Activated naive CD4-positive, alpha-beta T cell treated with anti-CD3 and anti-CD28 coated beads, Interleukin-2, amount 50 U/mL, for 24 hours (primary cell): ENCODE results near the gene LRIG2.
"Not testable (repeated sequence)": the region's sequence is repeated elsewhere in the genome, so short reads cannot be mapped to it uniquely, and the experiment has no call there.

Experiments
- H3K27ac Mint-ChIP-seq: one replicate; pipeline ENCODE4 v1.8.0; 2021; ENCODE audit warnings: mild to moderate bottlenecking, mixed read lengths
- H3K27me3 Mint-ChIP-seq: one replicate; pipeline ENCODE4 v1.8.0; 2021; ENCODE audit warnings: mixed read lengths
- H3K36me3 Mint-ChIP-seq: one replicate; pipeline ENCODE4 v1.8.0; 2021; ENCODE audit warnings: mixed read lengths
- H3K4me1 Mint-ChIP-seq: one replicate; pipeline ENCODE4 v1.8.0; 2021; ENCODE audit warnings: mixed read lengths
- H3K4me3 Mint-ChIP-seq: one replicate; pipeline ENCODE4 v1.8.0; 2021; ENCODE audit warnings: mild to moderate bottlenecking, mixed read lengths
- H3K9me3 Mint-ChIP-seq: one replicate; pipeline ENCODE4 v1.8.0; 2021; ENCODE audit warnings: mixed read lengths

The LRIG2 gene

DNA sequence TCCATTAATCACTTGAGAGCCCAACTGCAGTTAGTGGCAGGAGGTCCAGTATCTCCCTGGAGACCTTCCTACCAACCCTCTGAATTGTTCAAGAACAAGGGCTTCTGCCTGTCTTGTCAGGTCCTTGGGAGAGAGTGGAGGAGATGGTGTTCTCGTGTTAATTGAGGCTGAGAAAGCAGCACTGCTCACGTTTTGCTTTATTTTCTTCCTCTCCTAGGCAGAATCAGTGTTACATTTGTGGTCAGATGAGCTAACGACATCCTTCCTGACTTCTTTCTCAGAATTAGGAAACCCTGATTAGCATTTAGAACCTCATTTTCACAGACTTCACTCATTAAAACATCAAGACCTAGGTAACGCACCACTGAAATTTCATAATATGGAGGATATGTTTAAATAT lies 26.4 kb upstream of the LRIG2 start:
- peak overlapping the region; percentile 47 for H3K4me3 Mint-ChIP-seq
- peak overlapping the region; percentile 11 for H3K27ac Mint-ChIP-seq

DNA sequence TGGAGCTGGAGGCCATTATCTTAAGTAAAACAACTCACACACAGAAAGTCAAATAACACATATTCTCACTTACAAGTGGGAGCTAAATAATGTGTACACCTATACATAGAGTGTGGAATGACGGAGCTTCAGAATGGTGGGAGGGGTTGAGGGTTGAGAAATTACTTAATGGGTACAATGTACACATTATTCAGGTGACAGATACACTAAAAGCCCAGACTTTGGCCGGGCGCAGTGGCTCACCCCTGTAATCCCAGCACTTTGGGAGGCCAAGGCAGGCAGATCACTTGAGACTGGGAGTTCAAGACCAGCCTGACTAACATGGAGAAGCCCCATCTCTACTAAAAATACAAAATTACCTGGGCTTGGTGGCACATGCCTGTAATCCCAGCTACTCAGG lies 24.9 kb upstream of the LRIG2 start:
- Mint-ChIP-seq H3K27ac (no peak overlapping the region), H3K9me3 (no peaks in the 10 kb centered on the region), H3K4me1 (peaks cover 28% of the 10 kb centered on the region), H3K36me3 (no peaks in the 10 kb centered on the region), H3K4me3 (no peak overlapping the region), H3K27me3 (peaks cover 5% of the 10 kb centered on the region)

More for the DNA sequence above, 26.4 kb upstream of the LRIG2 start:
- no peaks in the 10 kb centered on the region for H3K36me3 Mint-ChIP-seq
- no peaks in the 10 kb centered on the region for H3K9me3 Mint-ChIP-seq
- peaks cover 5% of the 10 kb centered on the region for H3K27me3 Mint-ChIP-seq
- peaks cover 36% of the 10 kb centered on the region for H3K4me1 Mint-ChIP-seq

DNA sequence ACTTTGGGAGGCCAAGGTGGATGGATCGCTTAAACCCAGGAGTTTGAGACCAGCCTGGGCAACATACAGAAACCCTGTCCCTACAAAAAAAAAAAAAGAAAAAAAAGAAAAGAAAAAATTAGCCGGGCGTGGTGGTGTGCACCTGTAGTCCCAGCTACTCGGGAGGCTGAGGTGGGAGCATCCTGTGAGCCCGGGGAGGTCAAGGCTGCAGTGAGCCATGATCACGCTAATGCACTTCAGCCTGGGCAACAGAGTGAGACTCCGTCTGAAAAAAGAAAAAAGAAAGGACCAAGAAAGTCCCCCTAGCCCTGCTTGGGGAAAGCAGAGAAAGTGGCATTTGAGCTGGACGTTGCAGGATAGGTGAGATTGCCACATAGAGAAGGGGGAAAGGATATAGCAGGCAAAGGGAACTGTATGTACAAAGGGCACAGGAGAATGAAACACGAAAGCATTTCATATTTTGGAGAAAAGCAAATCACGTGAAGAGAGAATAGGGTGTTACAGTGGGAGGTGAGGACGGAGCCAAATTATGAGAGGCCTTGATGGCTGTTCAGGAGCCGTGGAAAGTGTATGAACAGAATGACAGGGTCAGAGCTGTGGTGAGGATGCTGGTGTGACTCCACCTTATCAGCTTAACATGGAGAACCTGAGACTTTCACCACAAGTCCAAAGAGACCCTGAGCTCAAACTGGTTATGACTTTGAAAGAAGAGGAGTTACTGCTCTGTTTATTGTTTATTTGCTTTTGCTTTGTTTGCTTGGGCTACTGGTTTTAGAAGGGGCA lies 19.5 kb upstream of the LRIG2 start:
- Mint-ChIP-seq H3K4me1 (peaks cover 8% of the 10 kb centered on the region), H3K27me3 (no peaks in the 10 kb centered on the region), H3K36me3 (no peaks in the 10 kb centered on the region), H3K27ac (no peak overlapping the region), H3K9me3 (no peaks in the 10 kb centered on the region), H3K4me3 (no peak overlapping the region)

DNA sequence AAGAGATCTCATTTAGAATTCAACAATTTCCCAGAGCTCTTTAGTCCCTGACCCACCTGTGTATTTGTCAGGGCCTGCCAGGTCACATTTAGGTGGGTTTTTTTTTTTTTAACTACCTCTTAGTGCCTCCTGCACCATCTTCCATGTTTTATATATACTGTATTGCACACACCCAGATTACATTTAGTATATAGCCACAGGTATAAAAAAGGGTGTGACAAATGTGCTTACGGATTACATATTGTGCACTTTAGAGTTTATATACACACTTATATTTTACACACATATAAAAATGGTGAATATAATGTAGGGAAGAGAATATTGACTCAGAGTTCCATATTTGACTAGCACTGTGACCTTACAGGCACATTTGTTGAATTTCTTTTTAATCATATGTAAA lies 17.4 kb upstream of the LRIG2 start:
- H3K36me3 Mint-ChIP-seq: no peaks in the 10 kb centered on the region
- H3K9me3 Mint-ChIP-seq: no peaks in the 10 kb centered on the region
- H3K4me3 Mint-ChIP-seq: no peak overlapping the region
- no peak overlapping the region for H3K27ac Mint-ChIP-seq
- peaks cover 4% of the 10 kb centered on the region for H3K4me1 Mint-ChIP-seq
- no peaks in the 10 kb centered on the region for H3K27me3 Mint-ChIP-seq

DNA sequence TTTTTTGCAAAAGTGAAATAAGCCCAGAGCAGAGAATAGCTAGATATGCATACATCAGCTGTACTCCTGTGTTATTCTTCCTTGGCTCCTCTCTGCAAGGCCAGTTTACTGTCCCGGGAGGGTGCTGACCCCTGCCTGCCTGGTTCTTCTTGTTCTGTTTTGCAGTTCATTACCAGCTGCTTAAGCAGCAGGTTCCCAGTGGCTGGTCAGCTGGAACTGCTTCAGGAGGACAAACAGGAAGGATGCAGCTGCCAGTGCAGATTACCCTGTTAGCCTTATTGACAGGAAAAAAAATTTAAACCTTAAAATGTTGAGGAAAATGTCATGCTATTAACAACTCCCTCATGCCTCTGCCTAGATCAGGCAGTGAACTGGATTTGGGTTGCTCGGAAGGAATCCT lies 16.0 kb upstream of the LRIG2 start:
- no peaks in the 10 kb centered on the region for H3K9me3 Mint-ChIP-seq
- H3K4me3 Mint-ChIP-seq: no peak overlapping the region
- H3K36me3 Mint-ChIP-seq: no peaks in the 10 kb centered on the region
- no peaks in the 10 kb centered on the region for H3K27me3 Mint-ChIP-seq
- no peaks in the 10 kb centered on the region for H3K4me1 Mint-ChIP-seq
- no peak overlapping the region for H3K27ac Mint-ChIP-seq

DNA sequence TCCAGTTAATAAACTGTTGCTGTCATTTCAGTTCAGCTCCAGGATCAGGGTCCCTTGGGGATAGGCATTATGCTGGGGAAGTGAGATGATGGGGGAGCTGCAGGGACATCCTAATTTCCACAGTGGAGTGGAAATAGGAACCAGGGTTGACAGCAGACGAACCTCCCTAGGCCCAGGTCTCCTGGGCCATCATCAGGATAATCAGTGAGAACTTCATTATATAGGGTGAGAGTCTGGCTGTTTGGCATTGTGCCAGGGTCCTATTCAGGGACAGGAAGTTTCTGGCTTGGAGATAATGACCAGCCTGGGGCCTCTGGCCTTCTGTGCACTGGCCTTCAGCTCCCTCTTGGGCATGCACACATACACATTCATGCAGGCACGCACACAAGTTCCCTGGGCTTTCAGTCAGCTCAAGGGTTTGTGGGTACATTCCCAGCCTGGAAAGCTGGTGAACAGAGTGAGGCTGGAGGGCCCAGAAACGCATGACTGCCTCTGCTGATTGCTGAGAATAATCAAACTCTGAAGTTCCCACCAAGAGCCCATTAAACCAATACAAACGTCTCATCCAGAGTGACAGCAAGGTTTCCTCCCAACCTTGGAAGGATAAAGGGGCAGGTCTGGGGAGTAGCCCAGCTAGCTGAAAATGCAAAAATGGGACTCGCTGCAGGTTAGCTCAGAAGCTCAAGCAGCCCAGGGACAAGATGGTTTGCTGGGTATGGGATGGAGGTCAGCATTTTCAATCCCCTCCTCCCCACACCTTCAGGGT lies 13.9 kb upstream of the LRIG2 start:
- Mint-ChIP-seq H3K4me1 (no peaks in the 10 kb centered on the region), H3K4me3 (no peak overlapping the region), H3K27me3 (no peaks in the 10 kb centered on the region), H3K36me3 (no peaks in the 10 kb centered on the region), H3K9me3 (no peaks in the 10 kb centered on the region), H3K27ac (no peak overlapping the region)

DNA sequence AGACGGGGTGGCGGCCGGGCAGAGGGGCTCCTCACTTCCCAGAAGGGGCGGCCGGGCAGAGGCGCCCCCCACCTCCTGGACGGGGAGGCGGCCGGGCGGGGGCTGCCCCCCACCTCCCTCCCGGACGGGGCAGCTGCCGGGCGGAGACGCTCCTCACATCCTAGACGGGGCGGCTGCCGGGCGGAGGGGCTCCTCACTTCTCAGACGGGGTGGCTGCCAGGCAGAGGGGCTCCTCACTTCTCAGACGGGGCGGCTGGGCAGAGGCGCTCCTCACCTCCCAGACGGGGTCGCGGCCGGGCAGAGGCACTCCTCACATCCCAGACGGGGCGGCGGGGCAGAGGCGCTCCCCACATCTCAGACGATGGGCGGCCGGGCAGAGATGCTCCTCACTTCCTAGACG lies 9.5 kb upstream of the LRIG2 start:
- not testable (repeated sequence) for H3K4me1 Mint-ChIP-seq, H3K27ac Mint-ChIP-seq, H3K9me3 Mint-ChIP-seq, H3K27me3 Mint-ChIP-seq, H3K36me3 Mint-ChIP-seq, H3K4me3 Mint-ChIP-seq

DNA sequence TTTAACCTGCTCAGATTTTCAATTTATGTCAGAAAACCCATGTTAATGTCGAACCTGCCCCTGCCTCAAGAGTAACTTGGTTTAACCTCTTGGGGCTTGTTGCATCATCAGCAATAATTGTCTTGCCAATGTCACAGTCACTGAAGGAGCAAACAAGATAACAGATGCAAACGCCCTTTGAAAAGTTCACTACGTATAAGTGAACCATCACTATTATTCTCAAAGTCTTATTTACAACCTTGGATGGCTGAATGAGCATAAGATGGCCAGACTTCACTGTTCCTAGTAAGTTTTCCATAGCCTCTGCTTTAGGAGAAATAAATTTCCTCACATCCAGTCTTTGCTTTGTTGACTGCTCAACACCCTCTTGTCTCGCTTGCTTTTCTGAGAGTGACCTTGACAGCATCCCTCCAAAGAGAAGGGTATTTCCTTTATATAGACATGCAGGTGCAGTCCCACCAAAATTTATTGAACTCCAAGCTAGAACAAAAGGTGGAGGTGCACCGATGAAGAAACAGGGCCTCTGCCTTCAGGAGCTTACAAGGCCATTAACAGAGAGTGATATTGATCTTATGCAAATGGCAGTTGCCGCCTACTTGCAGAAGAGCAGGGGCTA lies 749 bp upstream of the LRIG2 start:
- no peaks in the 10 kb centered on the region for H3K36me3 Mint-ChIP-seq

DNA sequence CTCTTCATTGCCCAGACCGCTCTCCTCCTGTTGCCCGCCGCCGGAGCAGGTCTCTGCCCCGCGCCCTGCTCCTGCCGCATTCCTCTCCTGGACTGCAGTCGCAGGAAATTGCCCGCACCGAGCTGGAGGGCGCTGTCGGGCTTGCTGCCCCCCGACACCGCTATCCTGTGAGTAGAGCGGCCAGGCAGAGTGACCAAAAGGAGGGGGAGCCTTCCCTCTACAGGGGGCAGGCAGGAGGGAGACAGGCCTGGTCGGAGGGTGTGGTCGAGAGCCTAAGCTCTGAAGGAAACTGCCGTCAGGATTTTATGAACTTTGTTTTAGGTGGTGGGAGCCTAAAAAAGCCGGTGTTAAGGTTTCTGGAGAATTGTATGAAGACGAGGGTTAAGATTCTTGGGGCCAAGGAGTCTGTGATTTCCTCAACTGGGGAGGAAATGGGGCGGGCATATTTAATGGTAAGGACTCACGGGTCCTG lies 517 bp downstream of the LRIG2 start:
- H3K4me1 Mint-ChIP-seq: peaks cover 33% of the 10 kb centered on the region
- H3K9me3 Mint-ChIP-seq: no peaks in the 10 kb centered on the region
- H3K36me3 Mint-ChIP-seq: peaks cover 6% of the 10 kb centered on the region
- peak overlapping the region; percentile 96 for H3K27ac Mint-ChIP-seq
- no peaks in the 10 kb centered on the region for H3K27me3 Mint-ChIP-seq
- H3K4me3 Mint-ChIP-seq: peak overlapping the region; percentile 98

More for the DNA sequence above, 749 bp upstream of the LRIG2 start:
- Mint-ChIP-seq H3K27ac (peak overlapping the region; percentile 96), H3K4me1 (peaks cover 33% of the 10 kb centered on the region), H3K27me3 (no peaks in the 10 kb centered on the region), H3K4me3 (peak overlapping the region; percentile 98), H3K9me3 (no peaks in the 10 kb centered on the region)

DNA sequence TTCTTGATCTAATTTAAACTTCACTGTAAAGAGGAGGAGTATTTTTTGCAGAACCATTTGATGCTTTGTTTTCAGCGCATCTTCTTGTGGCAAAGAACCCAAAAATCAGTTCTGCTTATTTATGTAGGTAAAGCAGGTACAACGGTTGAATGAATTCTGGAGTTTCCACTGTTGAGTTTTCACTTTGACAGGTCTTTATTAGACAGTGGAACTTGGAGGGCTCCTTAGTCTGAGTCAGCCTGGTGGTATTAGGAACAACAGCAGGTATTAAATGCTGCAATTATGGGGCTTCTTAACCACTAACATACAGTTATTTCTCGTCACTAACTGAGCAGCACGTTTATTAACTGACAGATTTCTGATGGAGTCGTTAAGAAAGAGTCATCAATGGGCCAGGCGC lies 1.2 kb downstream of the LRIG2 start:
- Mint-ChIP-seq H3K4me1 (peaks cover 33% of the 10 kb centered on the region), H3K4me3 (peak overlapping the region; percentile 98), H3K9me3 (no peaks in the 10 kb centered on the region), H3K27ac (peak overlapping the region; percentile 96), H3K27me3 (no peaks in the 10 kb centered on the region), H3K36me3 (peaks cover 6% of the 10 kb centered on the region)

DNA sequence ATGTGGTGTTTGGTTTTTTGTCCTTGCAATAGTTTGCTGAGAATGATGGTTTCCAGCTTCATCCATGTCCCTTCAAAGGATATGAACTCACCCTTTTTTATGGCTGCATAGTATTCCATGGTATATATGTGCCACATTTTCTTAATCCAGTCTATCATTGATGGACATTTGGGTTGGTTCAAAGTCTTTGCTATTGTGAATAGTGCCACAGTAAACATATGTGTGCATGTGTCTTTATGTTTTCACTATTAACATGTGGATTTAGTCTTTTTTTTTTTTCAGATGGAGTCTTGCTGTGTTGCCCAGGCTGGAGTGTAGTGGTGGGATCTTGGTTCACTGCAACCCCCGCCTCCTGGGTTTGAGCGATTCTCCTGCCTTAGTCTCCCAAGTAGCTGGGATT lies 5.0 kb downstream of the LRIG2 start:
- not testable (repeated sequence) for H3K27ac Mint-ChIP-seq, H3K4me3 Mint-ChIP-seq, H3K27me3 Mint-ChIP-seq, H3K9me3 Mint-ChIP-seq
- Mint-ChIP-seq H3K4me1 (peaks cover 31% of the 10 kb centered on the region), H3K36me3 (peaks cover 14% of the 10 kb centered on the region)

DNA sequence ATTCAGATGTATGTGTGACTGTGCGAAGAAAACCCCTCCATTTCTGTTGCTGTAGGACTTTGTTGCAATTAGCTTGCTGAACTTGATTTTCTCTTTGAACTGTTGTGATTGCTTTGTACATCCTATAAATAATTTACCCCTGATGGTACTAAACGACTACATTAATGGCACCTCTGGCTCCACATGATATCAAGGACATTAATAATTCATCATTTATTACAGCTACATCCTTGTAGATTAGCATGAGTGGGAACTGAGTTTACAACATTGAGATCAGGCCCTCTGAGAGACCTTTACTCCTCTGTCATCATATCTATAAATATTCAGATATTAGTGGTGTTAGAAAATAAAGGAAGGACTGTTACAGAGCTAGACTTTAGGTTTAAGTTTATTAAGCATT lies 13.5 kb downstream of the LRIG2 start:
- peaks cover 42% of the 10 kb centered on the region for H3K4me1 Mint-ChIP-seq
- no peaks in the 10 kb centered on the region for H3K27me3 Mint-ChIP-seq
- H3K9me3 Mint-ChIP-seq: no peaks in the 10 kb centered on the region
- no peak overlapping the region for H3K27ac Mint-ChIP-seq
- no peak overlapping the region for H3K4me3 Mint-ChIP-seq
- peaks cover 11% of the 10 kb centered on the region for H3K36me3 Mint-ChIP-seq

DNA sequence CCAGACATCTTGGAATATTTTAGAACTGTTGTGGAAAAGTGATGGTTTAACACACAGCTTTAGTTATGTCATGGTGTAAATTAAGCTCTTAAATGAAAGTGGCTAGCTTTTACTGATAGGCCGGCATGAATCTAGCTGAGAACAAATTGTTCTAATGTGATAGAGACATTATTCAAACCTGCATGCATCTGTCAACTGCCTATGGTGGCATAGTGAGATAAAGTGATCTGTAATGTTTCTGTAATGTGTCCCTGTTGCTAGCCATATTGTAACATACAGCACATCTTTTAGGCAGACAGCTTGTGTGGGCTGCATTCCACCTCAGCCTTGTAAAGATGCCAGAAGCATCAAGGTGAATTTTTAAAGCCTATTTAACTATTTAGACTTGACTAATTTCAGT lies 16.0 kb downstream of the LRIG2 start:
- H3K27ac Mint-ChIP-seq: no peak overlapping the region
- no peaks in the 10 kb centered on the region for H3K27me3 Mint-ChIP-seq

DNA sequence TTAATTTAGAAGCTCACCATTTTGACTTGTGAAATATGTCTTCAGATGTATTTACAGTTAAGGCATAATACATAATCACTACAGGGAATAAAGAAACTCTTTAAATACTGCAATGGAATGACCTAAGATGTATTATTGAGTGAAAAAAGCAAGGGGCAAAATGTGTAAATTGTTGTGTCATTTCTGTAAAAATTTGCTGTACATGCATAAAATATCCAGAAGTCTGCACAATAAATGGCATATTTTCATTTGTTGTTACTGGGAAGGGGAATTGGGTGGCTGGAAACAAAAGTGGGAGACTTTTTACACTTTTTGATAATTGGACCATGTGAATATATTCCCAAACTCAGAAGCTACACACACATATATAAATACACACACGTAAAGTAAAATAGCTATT lies 17.1 kb downstream of the LRIG2 start:
- Mint-ChIP-seq H3K9me3 (no peaks in the 10 kb centered on the region), H3K27ac (no peak overlapping the region), H3K4me1 (peaks cover 47% of the 10 kb centered on the region), H3K27me3 (no peaks in the 10 kb centered on the region), H3K4me3 (no peak overlapping the region), H3K36me3 (peaks cover 6% of the 10 kb centered on the region)

More for the DNA sequence above, 16.0 kb downstream of the LRIG2 start:
- H3K4me1 Mint-ChIP-seq: peaks cover 47% of the 10 kb centered on the region
- H3K4me3 Mint-ChIP-seq: no peak overlapping the region
- no peaks in the 10 kb centered on the region for H3K9me3 Mint-ChIP-seq
- H3K36me3 Mint-ChIP-seq: peaks cover 8% of the 10 kb centered on the region

DNA sequence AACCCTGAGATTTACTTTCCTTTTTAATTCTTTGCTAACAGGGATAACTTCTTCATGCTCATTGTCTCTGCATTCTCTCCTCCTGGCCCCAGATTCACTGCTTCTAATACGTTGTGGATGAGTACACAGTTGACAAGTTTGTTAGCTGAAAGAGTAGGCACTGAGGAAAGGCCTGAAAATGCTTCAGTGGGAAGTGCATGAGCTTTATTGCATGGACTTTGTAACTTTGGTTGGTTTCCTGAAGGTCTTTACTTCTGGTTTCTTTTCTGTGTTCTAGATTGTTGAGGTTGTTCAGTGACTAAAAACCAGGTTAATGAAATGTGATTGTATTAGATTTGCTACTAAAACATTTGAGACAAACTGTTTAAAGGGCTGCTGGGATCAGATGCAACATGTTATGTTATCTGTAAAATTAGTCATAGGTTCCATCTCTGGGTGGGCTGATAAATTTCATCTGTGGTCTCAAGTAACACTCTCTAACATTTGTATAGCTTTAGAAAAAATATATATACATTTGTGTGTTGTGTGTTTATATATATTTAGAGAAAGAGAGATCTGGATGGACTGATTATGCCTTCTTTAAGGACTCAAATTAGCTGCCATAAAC lies 19.1 kb downstream of the LRIG2 start:
- H3K27ac Mint-ChIP-seq: no peak overlapping the region
- H3K27me3 Mint-ChIP-seq: no peaks in the 10 kb centered on the region
- H3K4me3 Mint-ChIP-seq: no peak overlapping the region
- H3K9me3 Mint-ChIP-seq: no peaks in the 10 kb centered on the region
- peaks cover 40% of the 10 kb centered on the region for H3K4me1 Mint-ChIP-seq
- H3K36me3 Mint-ChIP-seq: peaks cover 8% of the 10 kb centered on the region
